IPS DF 6.9 (cell line): ENCODE data around the gene SDR42E2.
"Not testable (repeated sequence)": the region's sequence is repeated elsewhere in the genome, so short reads cannot be mapped to it uniquely, and the experiment has no call there.

ENCODE experiments used
- DNase-seq: peaks from one replicate; pipeline ENCODE4 v3.0.0-alpha.2; 2013; ENCODE audit warnings: low read depth, low spot score
- H3K27ac ChIP-seq: one replicate; pipeline ENCODE4 v1.5.1; 2013; ENCODE audit warnings: low read length, control low read depth
- H3K27me3 ChIP-seq: 2 replicates; pipeline ENCODE4 v1.6.1; 2013; ENCODE audit warnings: mild to moderate bottlenecking, low read length; ENCODE audit not compliant: control insufficient read depth, insufficient read depth
- H3K36me3 ChIP-seq: 2 replicates; pipeline ENCODE4 v1.6.1; 2013; ENCODE audit warnings: low read length; ENCODE audit not compliant: control insufficient read depth, insufficient read depth
- H3K4me1 ChIP-seq: 2 replicates; pipeline ENCODE4 v1.6.1; 2013; ENCODE audit warnings: low read length; ENCODE audit not compliant: control insufficient read depth, insufficient read depth
- H3K4me3 ChIP-seq: 2 replicates; pipeline ENCODE4 v1.5.1; 2013; ENCODE audit warnings: mild to moderate bottlenecking, low read length
- H3K9me3 ChIP-seq: 2 replicates; pipeline ENCODE4 v1.6.1; 2013; ENCODE audit warnings: low read length, inconsistent platforms; ENCODE audit not compliant: control insufficient read depth, insufficient read depth
- WGBS: extraction: QIAGEN DNeasy Blood & Tissue Kit; methylation state at CpG from one replicate; pipeline ENCODE4 v1.1.7; 2013; ENCODE audit warnings: mixed read lengths, missing lambda C conversion rate; ENCODE audit not compliant: insufficient read length, insufficient coverage; 5-methylcytosine and 5-hydroxymethylcytosine counted together

SDR42E2 gene

GRCh38 chr16:22213236-22213635, 50.9 kb downstream of the SDR42E2 start:
- Histone ChIP-seq H3K36me3 (no peaks in the 10 kb centered on the region), H3K4me3 (no peak overlapping the region), H3K27me3 (no peaks in the 10 kb centered on the region), H3K9me3 (no peaks in the 10 kb centered on the region), H3K4me1 (no peaks in the 10 kb centered on the region), H3K27ac (no peak overlapping the region)
- DNase-seq = no peak
- WGBS = no CpG with 5 or more reads among the region's 4 CpGs

- Histone ChIP-seq H3K36me3 (no peaks in the 10 kb centered on the region), H3K27ac (no peak overlapping the region), H3K9me3 (no peaks in the 10 kb centered on the region), H3K4me3 (no peak overlapping the region), H3K4me1 (no peaks in the 10 kb centered on the region), H3K27me3 (no peaks in the 10 kb centered on the region)
- no CpG with 5 or more reads among the region's 3 CpGs for WGBS
- no peak for DNase-seq
Observed at GRCh38 chr16:22213801-22214200, 51.5 kb downstream of the SDR42E2 start.

GRCh38 chr16:22214402-22214801, 52.1 kb downstream of the SDR42E2 start:
- DNase-seq = no peak
- Histone ChIP-seq H3K9me3 (no peaks in the 10 kb centered on the region), H3K4me1 (no peaks in the 10 kb centered on the region), H3K36me3 (no peaks in the 10 kb centered on the region), H3K27me3 (no peaks in the 10 kb centered on the region), H3K27ac (no peak overlapping the region), H3K4me3 (no peak overlapping the region)
- WGBS = no CpG with 5 or more reads among the region's 2 CpGs

GRCh38 chr16:22214889-22215288, 52.6 kb downstream of the SDR42E2 start:
- no CpG with 5 or more reads among the region's 3 CpGs for WGBS
- no peaks in the 10 kb centered on the region for H3K9me3 ChIP-seq
- no peak for DNase-seq
- no peaks in the 10 kb centered on the region for H3K4me1 ChIP-seq
- H3K4me3 ChIP-seq = no peak overlapping the region
- H3K27me3 ChIP-seq = no peaks in the 10 kb centered on the region
- H3K36me3 ChIP-seq = no peaks in the 10 kb centered on the region
- no peak overlapping the region for H3K27ac ChIP-seq

GRCh38 chr16:22216191-22216831, 54.0 kb downstream of the SDR42E2 start:
- WGBS = no CpG with 5 or more reads among the region's 9 CpGs
- no peaks in the 10 kb centered on the region for H3K9me3 ChIP-seq
- no peak for DNase-seq
- no peaks in the 10 kb centered on the region for H3K27me3 ChIP-seq
- no peak overlapping the region for H3K4me3 ChIP-seq
- H3K4me1 ChIP-seq = no peaks in the 10 kb centered on the region
- H3K36me3 ChIP-seq = no peaks in the 10 kb centered on the region
- no peak overlapping the region for H3K27ac ChIP-seq

- H3K4me3 ChIP-seq, H3K27ac ChIP-seq, DNase-seq, H3K9me3 ChIP-seq, H3K27me3 ChIP-seq, H3K36me3 ChIP-seq, H3K4me1 ChIP-seq: not testable (repeated sequence)
- 100% methylated on average over 1 of the region's 7 CpGs for WGBS
Observed at GRCh38 chr16:22216832-22217225, 54.5 kb downstream of the SDR42E2 start.

GRCh38 chr16:22217890-22218730, 55.8 kb downstream of the SDR42E2 start:
- Histone ChIP-seq H3K4me3 (no peak overlapping the region), H3K4me1 (no peaks in the 10 kb centered on the region), H3K36me3 (no peaks in the 10 kb centered on the region), H3K27ac (no peak overlapping the region), H3K27me3 (no peaks in the 10 kb centered on the region), H3K9me3 (no peaks in the 10 kb centered on the region)
- no peak for DNase-seq
- WGBS = no CpG with 5 or more reads among the region's 18 CpGs

- Histone ChIP-seq H3K9me3 (no peaks in the 10 kb centered on the region), H3K36me3 (no peaks in the 10 kb centered on the region), H3K4me1 (no peaks in the 10 kb centered on the region), H3K27me3 (no peaks in the 10 kb centered on the region), H3K27ac (no peak overlapping the region), H3K4me3 (no peak overlapping the region)
- DNase-seq = no peak
- no CpG with 5 or more reads among the region's 3 CpGs for WGBS
Observed at GRCh38 chr16:22219389-22220068, 57.2 kb downstream of the SDR42E2 start.

- H3K36me3 ChIP-seq = no peaks in the 10 kb centered on the region
- H3K27ac ChIP-seq = no peak overlapping the region
- DNase-seq = no peak
- no peaks in the 10 kb centered on the region for H3K4me1 ChIP-seq
- H3K4me3 ChIP-seq = no peak overlapping the region
- H3K27me3 ChIP-seq = no peaks in the 10 kb centered on the region
- WGBS = no CpG with 5 or more reads among the region's 11 CpGs
- H3K9me3 ChIP-seq = no peaks in the 10 kb centered on the region
Observed at GRCh38 chr16:22220069-22220440, 57.7 kb downstream of the SDR42E2 start.

GRCh38 chr16:22220714-22221113, 58.4 kb downstream of the SDR42E2 start:
- no CpG with 5 or more reads among the region's 9 CpGs for WGBS
- Histone ChIP-seq H3K27ac (no peak overlapping the region), H3K4me3 (no peak overlapping the region), H3K9me3 (no peaks in the 10 kb centered on the region), H3K27me3 (no peaks in the 10 kb centered on the region), H3K4me1 (peaks cover 3% of the 10 kb centered on the region), H3K36me3 (no peaks in the 10 kb centered on the region)
- no peak for DNase-seq
